HG02623 (cell line): ENCODE measurements around the gene CLCNKA.

Experiments used
- ATAC-seq: cut with Tn5 transposase; IDR thresholded peaks from one replicate; pipeline ENCODE4 v1.9.1; 2021; ENCODE audit warnings: moderate library complexity; ENCODE audit not compliant: unreplicated experiment

CLCNKA gene

DNA sequence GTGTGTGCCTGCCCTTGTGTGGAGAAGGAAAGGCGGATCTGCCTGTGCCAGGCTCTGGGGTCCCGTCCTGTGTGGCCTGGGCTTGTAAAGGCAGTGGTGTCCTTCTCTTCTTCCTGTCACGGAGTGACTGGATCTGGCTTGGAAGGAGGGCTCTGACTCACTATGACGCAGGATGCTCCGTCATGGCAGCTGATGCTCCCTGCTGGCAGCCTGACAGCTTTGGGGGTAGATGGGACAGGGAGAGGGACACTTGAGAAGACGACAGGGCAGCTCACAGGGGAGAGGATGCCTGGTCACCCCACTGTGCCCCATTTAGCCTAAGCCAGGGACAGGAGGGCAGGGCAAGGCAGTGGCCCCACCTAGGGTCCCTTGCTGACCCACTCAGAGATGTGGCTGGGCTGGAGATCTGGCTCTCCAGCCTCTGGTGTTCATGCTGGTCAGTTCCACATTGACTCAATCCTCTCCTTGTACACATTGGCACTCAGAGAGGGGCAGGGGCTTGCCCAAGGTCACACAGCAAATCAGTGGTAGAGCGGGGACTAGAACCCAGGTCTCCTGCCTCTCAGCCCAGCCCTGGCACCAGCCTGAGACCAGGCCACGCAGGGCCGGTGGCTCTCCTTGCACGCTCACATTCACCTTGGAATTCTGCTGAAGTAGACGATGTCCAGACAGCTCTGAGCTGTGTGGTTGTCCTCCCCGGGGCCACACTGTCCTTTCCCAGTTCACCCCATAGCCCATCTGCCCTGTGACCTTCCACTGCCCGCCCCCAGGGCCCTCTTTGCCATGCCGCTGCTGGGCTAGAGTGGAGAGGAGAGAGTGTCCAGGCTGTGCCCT, 54.4 kb downstream of the CLCNKA start:
- no peak for ATAC-seq

DNA sequence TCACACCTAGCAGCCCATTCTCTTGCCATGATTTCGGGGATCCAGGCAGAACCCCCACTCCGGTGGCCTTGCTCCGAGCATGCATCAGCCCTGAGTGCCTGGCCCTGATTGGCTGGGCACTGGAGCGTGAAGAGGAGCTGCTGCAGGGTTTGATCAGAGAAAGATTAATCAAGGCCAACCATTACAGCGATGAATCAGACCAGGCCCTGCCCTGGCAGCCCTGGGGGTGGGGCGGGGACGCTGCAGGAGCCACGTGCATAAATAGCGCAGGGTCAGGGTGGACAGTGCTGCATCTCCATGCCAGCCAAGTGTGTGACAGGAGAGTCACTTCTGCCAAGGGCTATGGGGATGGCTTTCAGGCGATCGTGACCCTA, 55.0 kb downstream of the CLCNKA start:
- no peak for ATAC-seq

GRCh38 chr1:16077406-16078245, 55.8 kb downstream of the CLCNKA start:
- no peak for ATAC-seq

GRCh38 chr1:16078925-16079656, 57.3 kb downstream of the CLCNKA start:
- peak; percentile 35 for ATAC-seq

GRCh38 chr1:16080422-16081150, 58.8 kb downstream of the CLCNKA start:
- no peak for ATAC-seq

DNA sequence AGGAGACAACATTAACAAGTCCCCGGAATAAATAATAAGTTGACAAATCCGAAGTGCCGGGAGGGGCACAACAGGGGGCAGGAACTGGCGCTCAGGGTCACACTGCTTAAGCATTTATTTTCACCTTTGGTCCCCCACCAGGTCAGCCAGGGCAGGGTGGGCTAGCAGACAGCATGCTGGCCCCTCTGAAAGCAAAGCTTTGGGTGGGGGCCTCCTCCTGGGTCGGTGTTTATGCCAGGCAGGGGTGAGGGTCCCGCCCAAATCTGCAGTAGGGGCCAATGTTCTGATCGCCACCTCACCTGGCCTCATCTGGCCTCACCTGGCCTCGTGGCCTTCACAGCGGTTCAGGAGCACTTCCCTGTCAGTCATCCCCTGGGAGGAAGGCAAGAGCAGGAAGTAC, 59.8 kb downstream of the CLCNKA start:
- ATAC-seq = no peak

- ATAC-seq = no peak
Measured at GRCh38 chr1:16082283-16083038, 60.6 kb downstream of the CLCNKA start.

DNA sequence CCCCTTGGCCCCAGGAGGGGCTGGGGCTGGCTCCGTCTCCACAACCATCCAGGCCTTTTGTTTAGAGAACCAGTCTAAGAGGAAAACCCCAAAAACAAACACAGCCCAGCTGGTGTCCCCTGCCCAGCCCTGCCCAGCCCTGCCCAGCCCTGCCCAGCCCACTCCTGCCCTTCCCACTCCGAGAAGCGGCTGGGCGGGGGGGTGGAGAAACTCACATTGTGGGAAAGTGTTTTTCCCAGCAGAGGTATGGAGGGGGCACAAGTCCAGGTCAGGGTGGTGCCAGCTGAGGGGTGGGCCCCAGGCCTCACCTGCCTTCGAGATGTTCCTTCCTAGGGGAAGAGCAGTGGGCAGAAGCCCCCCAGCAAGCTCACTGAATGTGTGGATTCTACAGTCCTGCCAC, 61.6 kb downstream of the CLCNKA start:
- ATAC-seq = no peak
